ENCODE measurements around the gene C19orf25. TPM values are rescaled to one million over a fixed set of nuclear protein-coding genes. Genes with fewer than 3 reads are reported as not detected.

C19orf25 gene
- total and polyA plus RNA-seq, 2 of the 13 experiments (the other 11 are each of a cell fraction or from before 2014, with no cell fraction given): 14.2 to 32.4 TPM

GRCh38 chr19:1478934-1479707 is at the start of gene C19orf25 (continued):
- TF ChIP-seq GMEB1 (CRISPR knock-in tag; IDR thresholded peaks at IDR 0.05; ENCODE audit: borderline replicate concordance) (peak; percentile 87), POLR2A (IDR thresholded peaks at IDR 0.05; ENCODE audit: insufficient read depth in 1 of 2, low read depth in 2 of 2, low read length in 2 of 2) (peak in 1 of 2 experiments; percentile 73; a peak in 3 of 4 replicates), ZNF598 (CRISPR knock-in tag; IDR thresholded peaks at IDR 0.05; ENCODE audit: borderline replicate concordance) (peak; percentile 85; the same call in 1 of the 2 replicates), KDM5B (CRISPR knock-in tag; IDR thresholded peaks at IDR 0.05; ENCODE audit: borderline replicate concordance) (0 out of 2 replicates have a peak, but pooled peaks have one; percentile 32), ZNF282 (IDR thresholded peaks at IDR 0.05; ENCODE audit: partially characterized antibody) (no peak), HMGA1 (CRISPR knock-in tag; conservative IDR thresholded peaks at IDR 0.05) (no peak), RAD21 (CRISPR knock-in tag; IDR thresholded peaks at IDR 0.05) (peak; percentile 60), ZNF670 (CRISPR knock-in tag; IDR thresholded peaks at IDR 0.05; ENCODE audit: borderline replicate concordance) (peak; percentile 85), ASH2L (IDR thresholded peaks at IDR 0.05; ENCODE audit: insufficient read length, low read depth, low read length) (peak; percentile 77), ZNF326 (CRISPR knock-in tag; IDR thresholded peaks at IDR 0.05; ENCODE audit: borderline replicate concordance) (no peak), ZNF790 (CRISPR knock-in tag; IDR thresholded peaks at IDR 0.05; ENCODE audit: borderline replicate concordance) (peak; percentile 28; the same call in 1 of the 2 replicates), ZBTB25 (CRISPR knock-in tag; IDR thresholded peaks at IDR 0.05) (peak; percentile 87), ZNF430 (CRISPR knock-in tag; IDR thresholded peaks at IDR 0.05) (peak; percentile 84; the same call in 1 of the 2 replicates), DR1 (CRISPR knock-in tag; IDR thresholded peaks at IDR 0.05) (no peak), TBL1XR1 (IDR thresholded peaks at IDR 0.05; ENCODE audit: borderline replicate concordance, low read length, partially characterized antibody) (peak; percentile 24), ZNF572 (CRISPR knock-in tag; IDR thresholded peaks at IDR 0.05) (peak; percentile 74; the same call in 1 of the 2 replicates), ZSCAN9 (CRISPR knock-in tag; IDR thresholded peaks at IDR 0.05; ENCODE audit: borderline replicate concordance) (no peak), ZNF546 (CRISPR knock-in tag; conservative IDR thresholded peaks at IDR 0.05) (no peak), ZNF501 (CRISPR knock-in tag; IDR thresholded peaks at IDR 0.05) (peak; percentile 84), ZNF512 (CRISPR knock-in tag; IDR thresholded peaks at IDR 0.05) (no peak), MYC (CRISPR knock-in tag; IDR thresholded peaks at IDR 0.05; ENCODE audit: borderline replicate concordance) (peak; percentile 75), SMC3 (IDR thresholded peaks at IDR 0.05; ENCODE audit: low read length) (no peak), ZNF451 (CRISPR knock-in tag; IDR thresholded peaks at IDR 0.05) (no peak), ARID3A (IDR thresholded peaks at IDR 0.05; ENCODE audit: low read depth, low read length) (0 out of 2 replicates have a peak, but pooled peaks have one; percentile 42)
